B cell (primary cell): Measurements from ENCODE around the gene MAD1L1. TPM values are rescaled to one million over a fixed set of nuclear protein-coding genes. Genes with fewer than 3 reads are reported as not detected.

Experiments used
- ATAC-seq: fragments of 200-7000 bp; cut with Tn5 transposase; one replicate; pipeline ENCODE4 v1.10.0; 2021; ENCODE audit warnings: low read depth, mild to moderate bottlenecking, moderate number of reproducible peaks, moderate library complexity
- CTCF ChIA-PET: fragments of 350-600 bp; sonication (Branson Sonifier 250); formaldehyde crosslinking; loops from one replicate; lab custom pipeline; 2021; ENCODE audit warnings: antibody characterized with exemption, inconsistent platforms; lab: Charles Lee
- POLR2A ChIA-PET: fragments of 350-600 bp; sonication (Branson Sonifier 250); formaldehyde crosslinking; loops from one replicate; lab custom pipeline; 2021; ENCODE audit warnings: antibody characterized with exemption; lab: Charles Lee
- DNase-seq: peaks from one replicate; pipeline ENCODE4 v3.0.0; 2013
- H2AFZ ChIP-seq: 2 replicates; pipeline ENCODE4 v1.6.1; 2012; ENCODE audit warnings: mild to moderate bottlenecking, low read depth, low read length; ENCODE audit not compliant: insufficient read depth, poor library complexity, severe bottlenecking
- H3K27ac ChIP-seq, 2 donors: 1 replicate in 1 of 2; 2 replicates in 1 of 2; pipeline ENCODE4 v1.5.1; 2012 to 2013; ENCODE audit warnings: low read length in 2 of 2, mild to moderate bottlenecking in 2 of 2, moderate library complexity in 1 of 2
- H3K27me3 ChIP-seq, 4 experiments: fragments of 200-600 bp in 1 of 4; sonication (generic) in 1 of 4; replicated peaks in 1 of 4; 1 replicate in 2 of 4; 2 replicates in 2 of 4; pipeline versions ENCODE4 v1.6.1 to v1.7.0; 2013 to 2016; ENCODE audit warnings: low read length in 3 of 4, mild to moderate bottlenecking in 2 of 4, mixed read lengths in 1 of 4, moderate library complexity in 1 of 4; ENCODE audit not compliant: insufficient read depth in 4 of 4, control insufficient read depth in 3 of 4; ENCODE audit errors: control extremely low read depth in 1 of 4
- H3K36me3 ChIP-seq, 2 experiments: replicated peaks in 1 of 2; 1 replicate in 1 of 2; 2 replicates in 1 of 2; pipeline versions ENCODE4 v1.6.1 to v1.7.1; 2013; ENCODE audit warnings: low read length in 1 of 2; ENCODE audit not compliant: insufficient read depth in 2 of 2, control insufficient read depth in 1 of 2; ENCODE audit errors: control extremely low read depth in 1 of 2, extremely low read depth in 1 of 2
- H3K4me1 ChIP-seq, 2 donors: fragments of 200-600 bp in 1 of 2; sonication (generic) in 1 of 2; 1 replicate in 1 of 2; 2 replicates in 1 of 2; pipeline versions ENCODE4 v1.5.1 to v1.6.1; 2013 to 2017; ENCODE audit warnings: low read length in 2 of 2; ENCODE audit not compliant: control insufficient read depth in 2 of 2, insufficient read depth in 2 of 2
- H3K4me2 ChIP-seq: replicated peaks from 2 replicates; pipeline ENCODE3; 2012; ENCODE audit warnings: mild to moderate bottlenecking, low read depth, low read length; ENCODE audit not compliant: poor library complexity, severe bottlenecking
- H3K4me3 ChIP-seq, 5 experiments: fragments of 200-600 bp in 1 of 5; sonication (generic) in 1 of 5; 1 replicate in 3 of 5; 2 replicates in 2 of 5; pipeline versions ENCODE4 v1.5.1 to v1.7.0; 2011 to 2016; ENCODE audit warnings: low read length in 4 of 5, mild to moderate bottlenecking in 4 of 5, low read depth in 2 of 5, control low read depth in 1 of 5, moderate library complexity in 1 of 5; ENCODE audit not compliant: insufficient read depth in 1 of 5; ENCODE audit errors: control extremely low read depth in 1 of 5, extremely low read depth in 1 of 5
- H3K79me2 ChIP-seq: fragments of 200-600 bp; sonication (generic); one replicate; pipeline ENCODE4 v1.6.0; 2016; ENCODE audit warnings: low read length; ENCODE audit not compliant: control insufficient read depth, insufficient read depth
- H3K9ac ChIP-seq: fragments of 200-600 bp; sonication (generic); 2 replicates; pipeline ENCODE4 v1.6.1; 2017; ENCODE audit warnings: mild to moderate bottlenecking, low read length, moderate library complexity
- H3K9me3 ChIP-seq, 3 donors: one replicate each; pipeline versions ENCODE4 v1.6.1 to v1.7.1; 2013; ENCODE audit warnings: low read length in 2 of 3; ENCODE audit not compliant: control insufficient read depth in 2 of 3, insufficient read depth in 1 of 3; ENCODE audit errors: control extremely low read depth in 1 of 3
- H4K20me1 ChIP-seq: 2 replicates; pipeline ENCODE4 v1.6.0; 2012; ENCODE audit warnings: mild to moderate bottlenecking, low read length; ENCODE audit not compliant: insufficient read depth, control insufficient read depth, poor library complexity, severe bottlenecking
- H3K27ac Mint-ChIP-seq: one replicate; pipeline ENCODE4 v1.8.0; 2021; ENCODE audit warnings: mixed read lengths
- H3K27me3 Mint-ChIP-seq: one replicate; pipeline ENCODE4 v1.8.0; 2021; ENCODE audit warnings: mixed read lengths
- H3K4me1 Mint-ChIP-seq: one replicate; pipeline ENCODE4 v1.8.0; 2021; ENCODE audit warnings: mixed read lengths
- H3K4me3 Mint-ChIP-seq: one replicate; pipeline ENCODE4 v1.8.0; 2021; ENCODE audit warnings: mixed read lengths
- H3K9me3 Mint-ChIP-seq: one replicate; pipeline ENCODE4 v1.8.0; 2022; ENCODE audit warnings: mixed read lengths; ENCODE audit not compliant: insufficient read depth
- EZH2 ChIP-seq: IDR thresholded peaks from 2 replicates; pipeline ENCODE4 v1.6.1; 2012; ENCODE audit warnings: borderline replicate concordance, low read depth, mild to moderate bottlenecking, moderate library complexity, low read length; ENCODE audit not compliant: insufficient read depth, poor library complexity, severe bottlenecking
- WGBS: methylation state at CpG from one replicate; pipeline ENCODE4 v1.1.5; 2013; ENCODE audit warnings: missing lambda C conversion rate; ENCODE audit not compliant: insufficient coverage; 5-methylcytosine and 5-hydroxymethylcytosine counted together
- intact Hi-C: fragments of 100-400 bp; cut with micrococcal nuclease; formaldehyde crosslinking; loops from one replicate; pipeline ENCODE4 v1.10.0; 2022
- polyA plus RNA-seq: library from polyadenylated mRNA; depleted of rRNA; stranded (reverse); fragments of >200 nt; gene quantifications from 2 replicates; pipeline ENCODE4 v1.2.3, GENCODE V29; 2012
- total RNA-seq, 2 donors: library from RNA; stranded (reverse); fragments of 120-200 nt in 1 of 2; gene quantifications; 1 replicate in 1 of 2; 2 replicates in 1 of 2; pipeline versions ENCODE4 v1.2.3 to v1.2.4, GENCODE V29; 2013 to 2022
- TF ChIP-seq, protein P1 (sequence below): fragments of 200-600 bp; IDR thresholded peaks from one replicate; pipeline ENCODE4 v1.8.0; 2022; ENCODE audit warnings: antibody characterized with exemption, mild to moderate bottlenecking

The MAD1L1 gene
- total and polyA plus RNA-seq, 2 donors (not counting 1 experiment from before 2014, with no cell fraction given), result 86.7 to 110 TPM

DNA sequence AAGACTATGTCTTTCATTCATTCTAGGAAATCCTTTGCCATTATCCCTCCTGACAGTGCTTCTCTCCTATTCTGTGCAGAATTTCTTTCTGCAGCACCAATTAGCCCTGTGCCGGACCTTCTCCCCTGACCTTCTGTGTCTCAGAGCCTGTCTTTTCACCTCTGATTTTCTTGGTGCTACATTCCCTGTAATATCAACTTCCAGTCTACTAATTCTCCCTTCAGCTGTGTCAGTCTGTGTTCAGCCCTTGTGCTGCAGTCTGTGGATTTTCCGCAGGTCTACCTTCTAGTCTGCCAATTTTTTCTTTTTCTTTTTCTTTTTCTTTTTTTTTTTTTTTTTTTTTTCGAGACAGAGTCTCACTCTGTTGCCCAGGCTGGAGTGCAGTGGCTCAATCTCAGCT lies 446.9 kb downstream of the MAD1L1 start:
- Histone ChIP-seq H3K9ac (no peak overlapping the region), H3K27ac (no peak overlapping the region), H3K4me1 (no peaks in the 10 kb centered on the region), H3K4me3 (no peak overlapping the region), H3K4me2 (no peak overlapping the region), H3K27me3 (peaks cover 0 to 8% (median 2%) of the 10 kb centered on the region in 4 experiments), H2AFZ (no peak overlapping the region), H3K79me2 (no peaks in the 10 kb centered on the region), H3K36me3 (no peaks in the 10 kb centered on the region), H4K20me1 (no peaks in the 10 kb centered on the region), H3K9me3 (peaks cover 0 to 12% (median 5%) of the 10 kb centered on the region in 3 donors)
- ChIA-PET POLR2A (no interaction called here), CTCF (no interaction called here)
- H3K4me3 Mint-ChIP-seq, result no peak overlapping the region
- DNase-seq, result no peak
- H3K27ac Mint-ChIP-seq, result no peak overlapping the region
- H3K4me1 Mint-ChIP-seq, result no peaks in the 10 kb centered on the region
- no peaks in the 10 kb centered on the region for H3K9me3 Mint-ChIP-seq
- intact Hi-C loops, result no loop called here
- H3K27me3 Mint-ChIP-seq, result peaks cover 21% of the 10 kb centered on the region
- 94% methylated on average over 2 of the region's 3 CpGs for WGBS
- ATAC-seq, result no peak
- no peak for TF ChIP-seq EZH2
- TF ChIP-seq, protein P1, sequence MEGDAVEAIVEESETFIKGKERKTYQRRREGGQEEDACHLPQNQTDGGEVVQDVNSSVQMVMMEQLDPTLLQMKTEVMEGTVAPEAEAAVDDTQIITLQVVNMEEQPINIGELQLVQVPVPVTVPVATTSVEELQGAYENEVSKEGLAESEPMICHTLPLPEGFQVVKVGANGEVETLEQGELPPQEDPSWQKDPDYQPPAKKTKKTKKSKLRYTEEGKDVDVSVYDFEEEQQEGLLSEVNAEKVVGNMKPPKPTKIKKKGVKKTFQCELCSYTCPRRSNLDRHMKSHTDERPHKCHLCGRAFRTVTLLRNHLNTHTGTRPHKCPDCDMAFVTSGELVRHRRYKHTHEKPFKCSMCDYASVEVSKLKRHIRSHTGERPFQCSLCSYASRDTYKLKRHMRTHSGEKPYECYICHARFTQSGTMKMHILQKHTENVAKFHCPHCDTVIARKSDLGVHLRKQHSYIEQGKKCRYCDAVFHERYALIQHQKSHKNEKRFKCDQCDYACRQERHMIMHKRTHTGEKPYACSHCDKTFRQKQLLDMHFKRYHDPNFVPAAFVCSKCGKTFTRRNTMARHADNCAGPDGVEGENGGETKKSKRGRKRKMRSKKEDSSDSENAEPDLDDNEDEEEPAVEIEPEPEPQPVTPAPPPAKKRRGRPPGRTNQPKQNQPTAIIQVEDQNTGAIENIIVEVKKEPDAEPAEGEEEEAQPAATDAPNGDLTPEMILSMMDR, result no peak

DNA sequence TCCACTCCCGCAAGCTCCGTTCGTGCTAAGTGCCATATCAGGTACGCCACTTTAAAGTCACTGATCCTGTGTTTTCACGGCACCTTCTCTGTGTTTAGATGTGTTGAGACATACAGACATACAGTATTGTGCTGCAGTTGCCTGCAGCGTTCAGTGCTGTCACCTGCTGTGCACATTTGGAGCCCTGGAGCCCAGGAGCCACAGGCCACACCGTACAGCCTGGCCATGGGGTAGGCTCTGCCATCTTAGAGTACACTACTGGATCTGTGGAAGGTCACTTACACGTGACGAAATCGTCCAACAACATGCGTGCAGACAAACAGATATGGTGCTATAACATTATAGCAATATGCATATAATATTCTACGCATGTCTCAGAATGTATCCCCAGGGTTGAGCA lies 451.4 kb downstream of the MAD1L1 start:
- no peak overlapping the region for H2AFZ ChIP-seq
- Mint-ChIP-seq H3K27me3 (peaks cover 6% of the 10 kb centered on the region), H3K4me3 (no peak overlapping the region), H3K9me3 (peaks cover 5% of the 10 kb centered on the region), H3K4me1 (no peaks in the 10 kb centered on the region), H3K27ac (no peak overlapping the region)
- H3K36me3 ChIP-seq, result no peaks in the 10 kb centered on the region
- intact Hi-C loops, result no loop called here
- H3K4me1 ChIP-seq, result no peaks in the 10 kb centered on the region
- H3K27ac ChIP-seq, result no peak overlapping the region
- ChIA-PET POLR2A (no interaction called here), CTCF (no interaction called here)
- no peak overlapping the region for H3K9ac ChIP-seq
- no peak for DNase-seq
- peaks cover 0 to 8% (median 2%) of the 10 kb centered on the region in 4 experiments for H3K27me3 ChIP-seq
- no peaks in the 10 kb centered on the region for H4K20me1 ChIP-seq
- H3K9me3 ChIP-seq, result peaks cover 0 to 25% (median 9%) of the 10 kb centered on the region in 3 donors
- no peak overlapping the region for H3K4me2 ChIP-seq
- no peak for ATAC-seq
- H3K4me3 ChIP-seq, result no peak overlapping the region
- TF ChIP-seq, protein P1, result no peak
- TF ChIP-seq EZH2, result no peak
- 95% methylated on average over 3 of the region's 12 CpGs for WGBS
- no peaks in the 10 kb centered on the region for H3K79me2 ChIP-seq
